H1 (cell line): ENCODE data around the gene FBN3. TPM values are rescaled to one million over a fixed set of nuclear protein-coding genes. Genes with fewer than 3 reads are reported as not detected.

ENCODE experiments used
- GABPA ChIP-seq: IDR thresholded peaks from 2 replicates; pipeline ENCODE4 v1.6.1; 2011; ENCODE audit warnings: mild to moderate bottlenecking, low read length, moderate library complexity, borderline replicate concordance; ENCODE audit not compliant: insufficient read depth
- SP2 ChIP-seq: IDR thresholded peaks from 2 replicates; pipeline ENCODE4 v1.6.1; 2012; ENCODE audit warnings: mild to moderate bottlenecking, low read length, inconsistent platforms
- polyA plus RNA-seq, 7 experiments: library from polyadenylated mRNA; depleted of rRNA in 3 of 7; stranded (reverse) in 5 of 7; unstranded in 2 of 7; fragments of >200 nt in 5 of 7; fragments of 200-250 nt in 2 of 7; gene quantifications; 1 replicate in 5 of 7; 2 replicates in 1 of 7; 4 replicates in 1 of 7; pipeline versions ENCODE4 v1.2.1 to v1.2.3, GENCODE V29; 2011 to 2013; ENCODE audit warnings: missing spikeins in 2 of 7, mixed read lengths in 2 of 7
- total RNA-seq: library from RNA; stranded (reverse); fragmentation: NEBNext Ultra II Directional; extraction: Animal tissue kit (Norgen Biotek cat#: 25700); gene quantifications from 2 replicates; pipeline ENCODE4 v1.2.1, GENCODE V29; 2021
- TF ChIP-seq, protein P1 (sequence below), 3 experiments: IDR thresholded peaks; 1 replicate in 2 of 3; 2 replicates in 1 of 3; pipeline versions ENCODE4 v1.5.1 to v1.6.1; 2011; ENCODE audit warnings: low read length in 3 of 3, mild to moderate bottlenecking in 3 of 3, inconsistent platforms in 2 of 3, low read depth in 1 of 3, moderate library complexity in 1 of 3; ENCODE audit not compliant: insufficient read depth in 1 of 3; ENCODE audit errors: control extremely low read depth in 1 of 3

The FBN3 gene
- total and polyA plus RNA-seq, 2 of the 8 experiments (the other 6 are each of a cell fraction or from before 2014, with no cell fraction given): 37.1 to 38.7 TPM

DNA sequence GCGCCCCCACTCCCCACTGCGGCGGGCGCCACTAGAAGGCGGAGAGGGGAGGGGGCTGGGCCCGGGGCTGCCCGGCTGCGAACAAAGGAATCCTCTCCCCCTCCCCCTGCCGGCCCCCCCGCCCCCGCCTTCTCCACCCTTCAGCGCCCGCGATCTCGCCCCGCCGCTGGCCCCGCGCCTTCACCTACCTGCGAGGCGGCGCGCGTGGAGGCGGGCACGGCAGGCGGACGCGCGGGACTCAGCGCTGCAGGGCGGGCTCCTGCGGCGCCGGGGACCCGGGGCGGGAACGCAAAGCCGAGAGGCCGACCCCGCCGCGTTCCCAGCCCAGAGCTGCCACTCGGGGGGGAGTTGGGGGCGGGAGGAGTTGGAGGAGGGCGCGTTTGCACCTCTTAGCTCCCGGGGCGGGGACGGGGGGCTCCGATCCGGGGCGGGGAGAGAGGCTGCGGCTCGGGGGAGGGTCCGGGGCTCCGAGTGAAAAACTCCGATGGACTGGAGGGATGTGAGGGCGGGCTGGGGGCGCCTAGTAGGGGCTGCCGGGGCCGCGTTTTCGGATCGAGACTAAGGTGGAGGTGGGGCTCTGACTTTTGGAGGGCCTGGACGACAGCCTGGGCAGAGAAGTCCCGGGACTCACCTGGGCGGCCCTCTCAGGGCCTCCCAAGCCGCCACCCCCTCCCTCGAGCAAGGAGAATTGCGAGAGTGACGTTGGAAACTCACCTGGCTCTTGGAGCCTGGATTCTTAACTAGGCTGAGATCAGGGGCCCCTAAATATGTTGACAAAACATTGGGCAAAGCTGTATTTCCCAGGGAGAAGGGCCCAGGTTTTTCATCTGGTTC lies at the start of gene FBN3 (continued):
- TF ChIP-seq SP2: no peak
- TF ChIP-seq GABPA: no peak
- TF ChIP-seq, protein P1, sequence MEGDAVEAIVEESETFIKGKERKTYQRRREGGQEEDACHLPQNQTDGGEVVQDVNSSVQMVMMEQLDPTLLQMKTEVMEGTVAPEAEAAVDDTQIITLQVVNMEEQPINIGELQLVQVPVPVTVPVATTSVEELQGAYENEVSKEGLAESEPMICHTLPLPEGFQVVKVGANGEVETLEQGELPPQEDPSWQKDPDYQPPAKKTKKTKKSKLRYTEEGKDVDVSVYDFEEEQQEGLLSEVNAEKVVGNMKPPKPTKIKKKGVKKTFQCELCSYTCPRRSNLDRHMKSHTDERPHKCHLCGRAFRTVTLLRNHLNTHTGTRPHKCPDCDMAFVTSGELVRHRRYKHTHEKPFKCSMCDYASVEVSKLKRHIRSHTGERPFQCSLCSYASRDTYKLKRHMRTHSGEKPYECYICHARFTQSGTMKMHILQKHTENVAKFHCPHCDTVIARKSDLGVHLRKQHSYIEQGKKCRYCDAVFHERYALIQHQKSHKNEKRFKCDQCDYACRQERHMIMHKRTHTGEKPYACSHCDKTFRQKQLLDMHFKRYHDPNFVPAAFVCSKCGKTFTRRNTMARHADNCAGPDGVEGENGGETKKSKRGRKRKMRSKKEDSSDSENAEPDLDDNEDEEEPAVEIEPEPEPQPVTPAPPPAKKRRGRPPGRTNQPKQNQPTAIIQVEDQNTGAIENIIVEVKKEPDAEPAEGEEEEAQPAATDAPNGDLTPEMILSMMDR (IDR thresholded peaks at IDR 0.05; ENCODE audit: control extremely low read depth in 1 of 3, insufficient read depth in 1 of 3, low read depth in 1 of 3, low read length in 3 of 3): no peak
